ENCODE data around the gene RECK. TPM values are rescaled to one million over a fixed set of nuclear protein-coding genes. Genes with fewer than 3 reads are reported as not detected.
A peak's percentile ranks its signal among the peaks of the same experiment; 100 is the strongest.

The RECK gene
- total RNA-seq, 1 experiment from 2014 or later: 10.3 TPM

DNA sequence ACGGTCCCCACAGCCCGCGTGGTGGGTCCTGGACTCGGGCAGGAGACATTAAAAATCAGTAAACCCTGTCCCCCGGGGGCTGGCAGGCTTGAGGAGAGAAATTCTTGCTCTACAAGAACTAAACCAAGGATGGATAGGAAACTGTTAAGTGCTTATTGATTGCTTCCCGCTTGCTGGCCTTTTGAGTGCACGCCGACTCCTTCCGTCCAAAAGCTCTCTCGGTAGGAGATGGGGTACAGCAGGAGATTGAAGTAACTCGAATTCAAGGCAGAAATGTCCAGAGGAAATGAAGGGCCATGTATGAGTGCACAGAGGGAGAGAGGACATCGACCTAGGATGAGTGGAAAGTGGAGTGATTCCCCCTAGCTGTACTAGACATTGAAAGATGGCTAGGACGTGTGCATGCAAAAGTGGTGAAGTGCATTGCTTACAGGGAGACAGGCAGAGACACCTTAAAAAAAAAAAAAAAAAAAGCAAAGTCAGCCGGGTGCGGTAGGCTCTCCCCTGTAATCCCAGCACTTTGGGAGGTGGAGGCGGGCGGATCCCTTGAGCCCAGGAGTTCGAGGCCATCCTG lies 923 bp downstream of the RECK start:
- Histone ChIP-seq H4K91ac (ENCODE audit: insufficient read length, low read depth, low read length) (no peak overlapping the region), H2BK120ac (ENCODE audit: low read depth, low read length, poor library complexity, severe bottlenecking) (no peak overlapping the region), H2AFZ (ENCODE audit: low read length) (no peak overlapping the region), H2AK5ac (ENCODE audit: insufficient read length, low read length) (no peak overlapping the region), H4K5ac (ENCODE audit: insufficient read length, low read depth, low read length) (no peak overlapping the region), H2BK5ac (ENCODE audit: insufficient read length, low read length) (no peak overlapping the region), H3K56ac (ENCODE audit: insufficient read length, low read depth, low read length) (no peak overlapping the region), H2BK20ac (ENCODE audit: low read depth, low read length, poor library complexity, severe bottlenecking) (no peak overlapping the region), H3K18ac (ENCODE audit: insufficient read length, low read depth, low read length) (peak overlapping the region; percentile 15), H3K23me2 (ENCODE audit: insufficient read length, low read depth, low read length, poor library complexity, severe bottlenecking) (peaks cover 3% of the 10 kb centered on the region), H3K27ac (ENCODE audit: insufficient read length, low read depth, low read length) (no peak overlapping the region), H2BK15ac (ENCODE audit: low read depth, low read length) (no peak overlapping the region), H3K4me1 (ENCODE audit: insufficient read depth, low read length) (no peaks in the 10 kb centered on the region; the same call in 1 of the 2 replicates), H2BK12ac (ENCODE audit: insufficient read length, low read depth, low read length) (no peak overlapping the region), H3K79me1 (ENCODE audit: insufficient read depth, low read depth, low read length, poor library complexity, severe bottlenecking) (no peaks in the 10 kb centered on the region), H3K79me2 (ENCODE audit: insufficient read depth, low read length) (peaks cover 3% of the 10 kb centered on the region; the same call in 1 of the 2 replicates), H3K9ac (ENCODE audit: extremely low read depth, insufficient read length, low read length) (peak overlapping the region; percentile 80), H3T11ph (ENCODE audit: low read length) (no peak overlapping the region), H3K4me2 (ENCODE audit: insufficient read depth, insufficient read length, low read length) (peak overlapping the region; percentile 99), H3K27me3 (ENCODE audit: insufficient read depth, low read length) (no peaks in the 10 kb centered on the region), H4K20me1 (ENCODE audit: control insufficient read depth, insufficient read depth, insufficient read length) (peaks cover 2% of the 10 kb centered on the region), H3K4ac (ENCODE audit: low read depth, low read length) (no peak overlapping the region), H3K23ac (ENCODE audit: insufficient read length, low read depth, low read length) (no peak overlapping the region), H3K14ac (ENCODE audit: insufficient read depth, low read length) (no peak overlapping the region), H3K9me3 (ENCODE audit: control insufficient read depth, low read depth, low read length) (no peaks in the 10 kb centered on the region), H4K8ac (replicated peaks; ENCODE audit: insufficient read length, low read depth, low read length) (no peak overlapping the region)
- no CpG with 5 or more reads among the region's 18 CpGs for WGBS (ENCODE audit: extremely low coverage, insufficient read length, low lambda C conversion rate)
- TF ChIP-seq, protein P1, sequence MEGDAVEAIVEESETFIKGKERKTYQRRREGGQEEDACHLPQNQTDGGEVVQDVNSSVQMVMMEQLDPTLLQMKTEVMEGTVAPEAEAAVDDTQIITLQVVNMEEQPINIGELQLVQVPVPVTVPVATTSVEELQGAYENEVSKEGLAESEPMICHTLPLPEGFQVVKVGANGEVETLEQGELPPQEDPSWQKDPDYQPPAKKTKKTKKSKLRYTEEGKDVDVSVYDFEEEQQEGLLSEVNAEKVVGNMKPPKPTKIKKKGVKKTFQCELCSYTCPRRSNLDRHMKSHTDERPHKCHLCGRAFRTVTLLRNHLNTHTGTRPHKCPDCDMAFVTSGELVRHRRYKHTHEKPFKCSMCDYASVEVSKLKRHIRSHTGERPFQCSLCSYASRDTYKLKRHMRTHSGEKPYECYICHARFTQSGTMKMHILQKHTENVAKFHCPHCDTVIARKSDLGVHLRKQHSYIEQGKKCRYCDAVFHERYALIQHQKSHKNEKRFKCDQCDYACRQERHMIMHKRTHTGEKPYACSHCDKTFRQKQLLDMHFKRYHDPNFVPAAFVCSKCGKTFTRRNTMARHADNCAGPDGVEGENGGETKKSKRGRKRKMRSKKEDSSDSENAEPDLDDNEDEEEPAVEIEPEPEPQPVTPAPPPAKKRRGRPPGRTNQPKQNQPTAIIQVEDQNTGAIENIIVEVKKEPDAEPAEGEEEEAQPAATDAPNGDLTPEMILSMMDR (conservative IDR thresholded peaks at IDR 0.05): no peak
- H3K27ac Mint-ChIP-seq: peak overlapping the region; percentile 29 to 93 (median 88); a peak in 5 of 7 replicates
- no peak for DNase-seq
- H3K27me3 Mint-ChIP-seq (ENCODE audit: low read depth): peaks cover 2% of the 10 kb centered on the region; the same call in 1 of the 2 replicates
- H3K9me3 Mint-ChIP-seq: no peaks in the 10 kb centered on the region
- no peaks in the 10 kb centered on the region for H3K36me3 Mint-ChIP-seq (ENCODE audit: insufficient read depth in 1 of 3, low read depth in 3 of 3)
- peak overlapping the region; percentile 78 to 93 for H3K4me3 Mint-ChIP-seq
- H3K4me1 Mint-ChIP-seq: peaks cover 12 to 33% of the 10 kb centered on the region in 2 experiments

All from H9 (cell line).